DOHH2 (cell line): ENCODE data around the gene LRRC4C.

Experiments used
- H3F3A ChIP-seq: fragments of 200-600 bp; sonication (generic), shearing (Covaris generic); 2 replicates; pipeline ENCODE4 v1.6.0; 2016; ENCODE audit warnings: antibody characterized with exemption, mild to moderate bottlenecking; ENCODE audit not compliant: control insufficient read depth, insufficient read depth
- H3K27ac ChIP-seq: fragments of 200-600 bp; sonication (generic); 2 replicates; pipeline ENCODE4 v1.5.1; 2014; ENCODE audit warnings: low read depth, mild to moderate bottlenecking, low read length, moderate library complexity
- H3K27me3 ChIP-seq: fragments of 200-600 bp; sonication (generic); 2 replicates; pipeline ENCODE4 v1.6.1; 2014; ENCODE audit warnings: mild to moderate bottlenecking, low read length, mixed read lengths; ENCODE audit not compliant: control insufficient read depth
- H3K36me3 ChIP-seq: fragments of 200-600 bp; sonication (generic); 2 replicates; pipeline ENCODE4 v1.6.1; 2014; ENCODE audit warnings: mild to moderate bottlenecking, low read length, moderate library complexity, mixed read lengths; ENCODE audit not compliant: control insufficient read depth
- H3K4me1 ChIP-seq: fragments of 200-600 bp; sonication (generic); 2 replicates; pipeline ENCODE4 v1.6.1; 2014; ENCODE audit warnings: mild to moderate bottlenecking, low read length, mixed read lengths; ENCODE audit not compliant: control insufficient read depth
- H3K4me2 ChIP-seq: fragments of 200-600 bp; sonication (generic); 2 replicates; pipeline ENCODE4 v1.6.0; 2014; ENCODE audit warnings: mild to moderate bottlenecking, low read length, moderate library complexity
- H3K4me3 ChIP-seq: fragments of 200-600 bp; sonication (generic); 2 replicates; pipeline ENCODE4 v1.5.1; 2014; ENCODE audit warnings: mild to moderate bottlenecking, low read length, mixed read lengths
- H3K79me2 ChIP-seq: fragments of 200-600 bp; sonication (generic); 2 replicates; pipeline ENCODE4 v1.6.1; 2014; ENCODE audit warnings: mild to moderate bottlenecking, low read length, mixed read lengths; ENCODE audit not compliant: control insufficient read depth
- H3K9me2 ChIP-seq: fragments of 200-600 bp; sonication (generic); replicated peaks from 2 replicates; pipeline ENCODE4 v1.6.1; 2014; ENCODE audit warnings: mild to moderate bottlenecking, low read length, mixed read lengths; ENCODE audit not compliant: control insufficient read depth
- H3K9me3 ChIP-seq: fragments of 200-600 bp; sonication (generic); 2 replicates; pipeline ENCODE4 v1.6.1; 2014; ENCODE audit warnings: antibody characterized with exemption, low read length, mixed read lengths; ENCODE audit not compliant: control insufficient read depth, insufficient read depth
- H4K20me1 ChIP-seq: fragments of 200-600 bp; sonication (generic); 2 replicates; pipeline ENCODE4 v1.6.0; 2014; ENCODE audit warnings: low read depth, mild to moderate bottlenecking, antibody characterized with exemption, low read length, moderate library complexity; ENCODE audit not compliant: control insufficient read depth, insufficient read depth
- EZH2phosphoT487 ChIP-seq: fragments of 200-600 bp; sonication (generic); IDR thresholded peaks from 2 replicates; pipeline ENCODE4 v1.6.1; 2017; ENCODE audit warnings: borderline replicate concordance, mild to moderate bottlenecking, antibody characterized with exemption, low read length, moderate library complexity, mixed read lengths
- TF ChIP-seq, protein P1 (sequence below): fragments of 200-600 bp; sonication (generic); IDR thresholded peaks from one replicate; pipeline ENCODE4 v1.5.1; 2014; ENCODE audit warnings: antibody characterized with exemption, mild to moderate bottlenecking, low read depth, low read length; ENCODE audit not compliant: poor library complexity, severe bottlenecking

Gene LRRC4C

DNA sequence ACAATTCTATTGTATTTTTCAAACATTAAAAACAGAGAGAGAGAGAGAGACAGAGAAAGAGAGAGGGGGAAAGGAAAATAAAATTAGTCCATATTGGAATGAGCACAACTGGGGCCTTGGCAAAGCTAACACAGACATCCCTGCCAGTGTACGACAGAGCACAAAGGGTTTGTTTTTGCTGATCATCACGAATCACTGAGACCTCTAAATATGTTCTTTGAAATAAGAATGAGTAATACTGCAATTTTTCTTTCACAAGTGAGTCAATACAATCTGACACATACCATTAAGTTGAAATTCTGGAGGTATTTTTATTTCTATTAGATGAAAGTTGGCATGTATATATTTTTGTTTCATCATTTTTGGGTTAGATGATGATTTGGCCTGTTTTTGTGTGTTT, 27.0 kb upstream of the LRRC4C start:
- H3K9me2 ChIP-seq: no peaks in the 10 kb centered on the region; the same call in 1 of the 2 replicates
- no peak overlapping the region for H3K27ac ChIP-seq
- no peak overlapping the region for H3K4me2 ChIP-seq
- no peak for TF ChIP-seq EZH2phosphoT487
- TF ChIP-seq, protein P1, sequence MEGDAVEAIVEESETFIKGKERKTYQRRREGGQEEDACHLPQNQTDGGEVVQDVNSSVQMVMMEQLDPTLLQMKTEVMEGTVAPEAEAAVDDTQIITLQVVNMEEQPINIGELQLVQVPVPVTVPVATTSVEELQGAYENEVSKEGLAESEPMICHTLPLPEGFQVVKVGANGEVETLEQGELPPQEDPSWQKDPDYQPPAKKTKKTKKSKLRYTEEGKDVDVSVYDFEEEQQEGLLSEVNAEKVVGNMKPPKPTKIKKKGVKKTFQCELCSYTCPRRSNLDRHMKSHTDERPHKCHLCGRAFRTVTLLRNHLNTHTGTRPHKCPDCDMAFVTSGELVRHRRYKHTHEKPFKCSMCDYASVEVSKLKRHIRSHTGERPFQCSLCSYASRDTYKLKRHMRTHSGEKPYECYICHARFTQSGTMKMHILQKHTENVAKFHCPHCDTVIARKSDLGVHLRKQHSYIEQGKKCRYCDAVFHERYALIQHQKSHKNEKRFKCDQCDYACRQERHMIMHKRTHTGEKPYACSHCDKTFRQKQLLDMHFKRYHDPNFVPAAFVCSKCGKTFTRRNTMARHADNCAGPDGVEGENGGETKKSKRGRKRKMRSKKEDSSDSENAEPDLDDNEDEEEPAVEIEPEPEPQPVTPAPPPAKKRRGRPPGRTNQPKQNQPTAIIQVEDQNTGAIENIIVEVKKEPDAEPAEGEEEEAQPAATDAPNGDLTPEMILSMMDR: no peak
- no peaks in the 10 kb centered on the region for H4K20me1 ChIP-seq
- no peaks in the 10 kb centered on the region for H3K79me2 ChIP-seq
- H3K36me3 ChIP-seq: no peaks in the 10 kb centered on the region
- no peak overlapping the region for H3K4me3 ChIP-seq
- H3K27me3 ChIP-seq: no peaks in the 10 kb centered on the region
- H3K4me1 ChIP-seq: no peaks in the 10 kb centered on the region
- H3F3A ChIP-seq: no peaks in the 10 kb centered on the region
- H3K9me3 ChIP-seq: no peaks in the 10 kb centered on the region

DNA sequence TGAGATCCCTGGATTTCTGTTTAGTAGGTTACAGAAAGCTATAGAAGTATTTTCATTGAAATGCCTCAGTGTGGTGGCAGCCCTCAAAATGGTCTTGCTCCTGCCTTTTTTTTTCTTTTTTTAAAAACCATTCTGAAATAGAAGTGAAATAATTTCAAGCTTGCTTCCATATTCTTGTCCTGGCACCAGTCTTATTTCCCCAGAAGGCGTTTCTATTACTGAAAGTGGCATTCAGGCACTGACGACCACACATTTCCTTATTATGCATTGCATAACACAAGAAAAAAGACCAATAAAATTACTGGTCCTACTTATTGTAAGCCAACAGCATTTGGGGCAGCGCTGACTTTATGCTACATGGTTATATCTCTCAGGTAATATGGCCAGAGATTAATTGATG, 24.5 kb upstream of the LRRC4C start:
- no peaks in the 10 kb centered on the region; the same call in 1 of the 2 replicates for H3K9me2 ChIP-seq
- no peak overlapping the region for H3K27ac ChIP-seq
- H3K4me1 ChIP-seq: no peaks in the 10 kb centered on the region
- no peak for TF ChIP-seq EZH2phosphoT487
- TF ChIP-seq, protein P1: no peak
- no peaks in the 10 kb centered on the region for H3K79me2 ChIP-seq
- no peaks in the 10 kb centered on the region for H3K27me3 ChIP-seq
- no peak overlapping the region for H3K4me2 ChIP-seq
- no peaks in the 10 kb centered on the region for H3K9me3 ChIP-seq
- H4K20me1 ChIP-seq: no peaks in the 10 kb centered on the region
- no peaks in the 10 kb centered on the region for H3F3A ChIP-seq
- no peaks in the 10 kb centered on the region for H3K36me3 ChIP-seq
- H3K4me3 ChIP-seq: no peak overlapping the region

DNA sequence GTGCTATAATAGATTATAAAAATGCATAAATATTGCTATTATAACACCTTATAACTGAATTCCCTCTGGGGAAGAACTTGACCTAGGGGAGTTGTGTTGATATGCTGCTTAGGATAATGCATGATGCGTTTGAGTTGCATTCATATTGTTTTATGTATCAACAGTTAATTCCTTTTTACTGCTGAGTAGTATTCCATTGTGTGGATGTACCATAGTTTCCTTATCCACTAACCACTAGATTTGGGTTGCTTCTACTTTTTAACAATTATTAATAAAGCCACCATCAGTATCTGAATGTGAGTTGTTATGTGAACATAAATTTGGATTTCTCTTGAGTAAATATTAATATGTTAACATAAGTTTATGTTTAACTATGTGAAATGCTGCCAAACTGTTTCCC, 19.7 kb upstream of the LRRC4C start:
- Histone ChIP-seq H3K4me1 (no peaks in the 10 kb centered on the region), H3K9me3 (no peaks in the 10 kb centered on the region), H3K9me2 (no peaks in the 10 kb centered on the region; the same call in 1 of the 2 replicates), H4K20me1 (no peaks in the 10 kb centered on the region), H3K4me3 (no peak overlapping the region), H3K27me3 (no peaks in the 10 kb centered on the region), H3K4me2 (no peak overlapping the region), H3K27ac (no peak overlapping the region), H3F3A (no peaks in the 10 kb centered on the region), H3K79me2 (no peaks in the 10 kb centered on the region), H3K36me3 (no peaks in the 10 kb centered on the region)
- no peak for TF ChIP-seq EZH2phosphoT487
- TF ChIP-seq, protein P1: no peak
